ENCODE results near the gene CSMD2. TPM values are rescaled to one million over a fixed set of nuclear protein-coding genes. Genes with fewer than 3 reads are reported as not detected.

CSMD2 gene
- total RNA-seq, 4 donors from 2014 or later = 8.6 TPM; not detected in 3

DNA sequence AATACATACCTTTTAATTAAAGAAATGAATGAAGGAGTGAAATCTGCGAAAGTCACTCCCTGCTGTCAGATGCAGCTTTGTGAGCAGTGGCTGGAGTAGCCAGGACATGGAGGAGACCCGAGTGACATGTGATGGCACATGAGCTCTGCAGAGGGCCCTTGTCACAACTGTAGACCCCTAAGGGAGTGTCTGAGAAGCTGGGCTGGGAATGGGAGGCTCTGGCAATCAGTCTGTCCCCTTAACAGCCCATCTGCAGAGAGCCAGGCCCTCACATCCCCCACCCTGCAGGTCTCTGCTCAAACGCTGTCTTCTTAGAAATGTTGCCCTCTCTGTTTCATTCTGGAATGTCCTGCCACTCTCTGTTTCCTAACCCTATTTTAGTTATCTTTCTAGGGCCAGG lies 176.9 kb downstream of the CSMD2 start:
- H3K27me3 ChIP-seq = no peaks in the 10 kb centered on the region
- H3K36me3 ChIP-seq = no peaks in the 10 kb centered on the region
- H3K27ac ChIP-seq = no peak overlapping the region
- intact Hi-C loops (cut with DNase I; ENCODE audit: low total_unique reads) = no loop called here
- no peak for DNase-seq
- no peaks in the 10 kb centered on the region for H3K4me1 ChIP-seq
- H3K9me3 ChIP-seq = no peaks in the 10 kb centered on the region
- TF ChIP-seq POLR2A (IDR thresholded peaks at IDR 0.05) (no peak), CTCF (IDR thresholded peaks at IDR 0.05) (no peak)
- no peak overlapping the region for H3K4me3 ChIP-seq

- intact Hi-C loops (cut with DNase I; ENCODE audit: low total_unique reads) = no loop called here
- DNase-seq = peak in 1 of 2 donors; percentile 22
- Histone ChIP-seq H3K4me1 (no peaks in the 10 kb centered on the region), H3K27ac (no peak overlapping the region), H3K27me3 (no peaks in the 10 kb centered on the region), H3K9me3 (no peaks in the 10 kb centered on the region), H3K4me3 (no peak overlapping the region), H3K36me3 (no peaks in the 10 kb centered on the region)
- TF ChIP-seq POLR2A (IDR thresholded peaks at IDR 0.05) (no peak), CTCF (IDR thresholded peaks at IDR 0.05) (no peak)
Observed at GRCh38 chr1:33986390-33987095, 178.5 kb downstream of the CSMD2 start.

DNA sequence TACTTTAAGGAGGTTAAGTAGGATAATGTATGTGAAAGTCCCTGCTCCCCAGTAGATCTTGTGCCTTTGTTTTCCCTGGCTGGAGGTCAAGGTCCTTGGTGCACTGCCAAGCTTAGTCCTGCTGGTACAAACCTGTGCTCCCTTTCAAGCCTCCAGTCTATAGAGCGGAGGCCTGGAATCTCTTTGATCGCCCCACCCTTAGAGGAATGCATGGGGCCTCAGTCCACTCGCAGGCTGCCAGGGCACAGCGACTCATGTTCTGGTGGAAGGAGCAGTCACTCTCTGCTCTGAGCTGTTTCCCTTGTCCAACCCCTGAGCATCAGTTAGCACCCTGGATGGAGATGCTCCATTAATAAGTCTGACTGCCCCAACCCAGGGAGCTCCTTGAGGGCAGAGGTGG lies 179.4 kb downstream of the CSMD2 start:
- Histone ChIP-seq H3K36me3 (no peaks in the 10 kb centered on the region), H3K27ac (no peak overlapping the region), H3K9me3 (no peaks in the 10 kb centered on the region), H3K4me1 (no peaks in the 10 kb centered on the region), H3K4me3 (no peak overlapping the region), H3K27me3 (no peaks in the 10 kb centered on the region)
- no peak for DNase-seq
- TF ChIP-seq POLR2A (IDR thresholded peaks at IDR 0.05) (no peak), CTCF (IDR thresholded peaks at IDR 0.05) (no peak)
- intact Hi-C loops (cut with DNase I; ENCODE audit: low total_unique reads) = no loop called here

GRCh38 chr1:33984906-33985565 lies 180.0 kb downstream of the CSMD2 start:
- Histone ChIP-seq H3K4me3 (no peak overlapping the region), H3K27me3 (no peaks in the 10 kb centered on the region), H3K4me1 (no peaks in the 10 kb centered on the region), H3K36me3 (no peaks in the 10 kb centered on the region), H3K27ac (no peak overlapping the region), H3K9me3 (no peaks in the 10 kb centered on the region)
- intact Hi-C loops (cut with DNase I; ENCODE audit: low total_unique reads) = no loop called here
- no peak for TF ChIP-seq POLR2A (IDR thresholded peaks at IDR 0.05)
- no peak for TF ChIP-seq CTCF (IDR thresholded peaks at IDR 0.05)
- no peak for DNase-seq

DNA sequence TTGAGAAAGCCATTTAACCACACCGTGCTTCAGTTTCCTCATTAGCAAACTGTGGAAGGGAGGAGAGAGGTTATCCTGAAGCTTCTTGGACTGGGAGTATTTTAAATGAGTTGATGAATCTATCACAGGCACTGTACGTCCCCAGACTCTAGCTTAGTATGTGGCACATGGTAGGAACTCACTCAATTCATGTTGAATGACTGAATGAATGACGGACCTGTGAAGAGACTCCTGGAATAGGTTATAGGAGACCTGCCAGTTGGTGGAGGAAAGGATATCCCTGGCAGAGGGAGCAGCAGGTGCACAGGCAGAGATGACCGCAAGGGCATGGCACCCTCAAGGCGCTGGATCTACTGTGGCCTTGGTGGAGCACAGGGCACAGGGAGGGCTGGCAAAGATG lies 182.6 kb downstream of the CSMD2 start:
- TF ChIP-seq CTCF (IDR thresholded peaks at IDR 0.05) (no peak), POLR2A (IDR thresholded peaks at IDR 0.05) (no peak)
- no peak for DNase-seq
- no peaks in the 10 kb centered on the region for H3K9me3 ChIP-seq
- intact Hi-C loops (cut with DNase I; ENCODE audit: low total_unique reads) = no loop called here
- no peak overlapping the region for H3K27ac ChIP-seq
- H3K4me1 ChIP-seq = no peaks in the 10 kb centered on the region
- no peak overlapping the region for H3K4me3 ChIP-seq
- no peaks in the 10 kb centered on the region for H3K27me3 ChIP-seq
- H3K36me3 ChIP-seq = no peaks in the 10 kb centered on the region
